Mesendoderm (in vitro differentiated cells): ENCODE measurements around the gene RBFA.

ENCODE experiments used
- DNase-seq: peaks from one replicate; pipeline ENCODE4 v3.0.0; 2013
- H2AK5ac ChIP-seq: 2 replicates; pipeline ENCODE4 v1.6.1; 2013; ENCODE audit warnings: low read length, inconsistent platforms
- H2BK120ac ChIP-seq: 2 replicates; pipeline ENCODE4 v1.6.1; 2013; ENCODE audit warnings: low read depth, mild to moderate bottlenecking, low read length, moderate library complexity, mixed read lengths
- H2BK15ac ChIP-seq: replicated peaks from 2 replicates; pipeline ENCODE4 v1.6.1; 2013; ENCODE audit warnings: low read depth, mild to moderate bottlenecking, moderate library complexity
- H2BK5ac ChIP-seq: 2 replicates; pipeline ENCODE4 v1.6.1; 2013; ENCODE audit warnings: low read length, inconsistent platforms
- H3K18ac ChIP-seq: 2 replicates; pipeline ENCODE4 v1.6.1; 2013; ENCODE audit warnings: mild to moderate bottlenecking, low read length, mixed read lengths
- H3K23ac ChIP-seq: one replicate; pipeline ENCODE4 v1.6.1; 2013; ENCODE audit warnings: low read length
- H3K27ac ChIP-seq: 2 replicates; pipeline ENCODE4 v1.5.1; 2013; ENCODE audit warnings: low read depth, mild to moderate bottlenecking, inconsistent platforms, low read length, moderate library complexity
- H3K27me3 ChIP-seq: 2 replicates; pipeline ENCODE4 v1.6.1; 2013; ENCODE audit warnings: low read length, control low read depth, mild to moderate bottlenecking, inconsistent platforms; ENCODE audit not compliant: insufficient read depth, poor library complexity
- H3K36me3 ChIP-seq: 2 replicates; pipeline ENCODE4 v1.6.1; 2013; ENCODE audit warnings: low read length, inconsistent platforms; ENCODE audit not compliant: control insufficient read depth, insufficient read depth
- H3K4ac ChIP-seq: one replicate; pipeline ENCODE4 v1.6.1; 2013; ENCODE audit warnings: low read depth, mild to moderate bottlenecking, low read length, moderate library complexity
- H3K4me1 ChIP-seq: 2 replicates; pipeline ENCODE4 v1.6.1; 2013; ENCODE audit warnings: low read depth, low read length, inconsistent platforms; ENCODE audit not compliant: control insufficient read depth
- H3K4me2 ChIP-seq: 2 replicates; pipeline ENCODE4 v1.6.1; 2013; ENCODE audit warnings: low read length
- H3K4me3 ChIP-seq: 2 replicates; pipeline ENCODE4 v1.5.1; 2013; ENCODE audit warnings: mild to moderate bottlenecking, low read length
- H3K56ac ChIP-seq: one replicate; pipeline ENCODE4 v1.6.1; 2013; ENCODE audit warnings: low read length
- H3K79me1 ChIP-seq: 2 replicates; pipeline ENCODE4 v1.6.1; 2013; ENCODE audit warnings: low read length, inconsistent platforms
- H3K79me2 ChIP-seq: 2 replicates; pipeline ENCODE4 v1.6.1; 2013; ENCODE audit warnings: mild to moderate bottlenecking, low read length; ENCODE audit not compliant: control insufficient read depth, insufficient read depth
- H3K9ac ChIP-seq: 2 replicates; pipeline ENCODE4 v1.6.1; 2013; ENCODE audit warnings: low read length, inconsistent platforms
- H4K5ac ChIP-seq: one replicate; pipeline ENCODE4 v1.6.1; 2013; ENCODE audit warnings: low read length
- H4K8ac ChIP-seq: one replicate; pipeline ENCODE4 v1.6.1; 2013; ENCODE audit warnings: low read depth, mild to moderate bottlenecking, control low read depth, low read length, moderate library complexity
- WGBS: extraction: QIAGEN DNeasy Blood & Tissue Kit; methylation state at CpG from one replicate; pipeline ENCODE4 v1.1.7; 2013; ENCODE audit warnings: low lambda C conversion rate, missing lambda C conversion rate; ENCODE audit not compliant: insufficient coverage; ENCODE audit errors: extremely low coverage; 5-methylcytosine and 5-hydroxymethylcytosine counted together

RBFA gene

GRCh38 chr18:80046961-80047541 is 12.8 kb downstream of the RBFA start:
- no peak for DNase-seq
- peaks cover 8% of the 10 kb centered on the region for H3K36me3 ChIP-seq
- H3K9ac ChIP-seq, result no peak overlapping the region
- no peak overlapping the region for H3K4me2 ChIP-seq
- no peak overlapping the region for H3K27ac ChIP-seq
- H4K5ac ChIP-seq, result no peak overlapping the region
- H3K4ac ChIP-seq, result no peak overlapping the region
- H4K8ac ChIP-seq, result no peak overlapping the region
- no peak overlapping the region for H2AK5ac ChIP-seq
- H3K4me3 ChIP-seq, result no peak overlapping the region
- no peak overlapping the region for H3K23ac ChIP-seq
- H3K79me2 ChIP-seq, result no peaks in the 10 kb centered on the region
- no CpG with 5 or more reads among the region's 10 CpGs for WGBS
- no peaks in the 10 kb centered on the region for H3K27me3 ChIP-seq
- no peak overlapping the region for H3K56ac ChIP-seq
- H3K18ac ChIP-seq, result no peak overlapping the region
- H2BK15ac ChIP-seq, result no peak overlapping the region
- H2BK120ac ChIP-seq, result no peak overlapping the region
- no peaks in the 10 kb centered on the region for H3K4me1 ChIP-seq
- H2BK5ac ChIP-seq, result no peak overlapping the region
- H3K79me1 ChIP-seq, result no peaks in the 10 kb centered on the region

- no peaks in the 10 kb centered on the region for H3K27me3 ChIP-seq
- no peak overlapping the region for H4K5ac ChIP-seq
- H3K4ac ChIP-seq, result no peak overlapping the region
- no peak for DNase-seq
- H3K27ac ChIP-seq, result no peak overlapping the region
- no peak overlapping the region for H3K4me3 ChIP-seq
- no peaks in the 10 kb centered on the region for H3K79me1 ChIP-seq
- H2BK5ac ChIP-seq, result no peak overlapping the region
- H2AK5ac ChIP-seq, result no peak overlapping the region
- no peak overlapping the region for H3K23ac ChIP-seq
- H3K18ac ChIP-seq, result no peak overlapping the region
- H4K8ac ChIP-seq, result no peak overlapping the region
- no peak overlapping the region for H2BK120ac ChIP-seq
- H3K9ac ChIP-seq, result no peak overlapping the region
- no CpG with 5 or more reads among the region's 6 CpGs for WGBS
- H2BK15ac ChIP-seq, result no peak overlapping the region
- no peak overlapping the region for H3K4me2 ChIP-seq
- no peaks in the 10 kb centered on the region for H3K36me3 ChIP-seq
- H3K79me2 ChIP-seq, result no peaks in the 10 kb centered on the region
- no peak overlapping the region for H3K56ac ChIP-seq
- H3K4me1 ChIP-seq, result no peaks in the 10 kb centered on the region
Observed at GRCh38 chr18:80050797-80051196, 16.6 kb downstream of the RBFA start.

DNA sequence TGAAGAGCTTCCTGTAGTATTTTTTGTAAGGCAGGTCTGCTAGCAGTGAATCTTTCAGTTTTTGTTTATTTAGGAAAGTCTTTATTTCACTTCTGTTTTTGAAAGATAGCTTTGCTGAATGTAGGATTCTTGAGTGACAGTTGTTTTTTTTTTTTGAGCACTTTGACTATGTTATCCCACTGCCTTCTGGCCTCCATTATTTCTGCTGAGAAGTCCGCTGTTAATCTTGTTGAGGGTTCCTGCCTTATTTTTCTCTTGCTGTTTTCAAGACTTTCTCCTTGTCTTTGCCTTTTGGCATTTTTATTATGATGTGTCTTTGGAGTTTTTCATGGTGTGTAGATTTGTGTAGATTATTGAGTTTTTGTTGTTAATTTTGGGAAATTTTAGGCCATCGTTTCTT is 21.9 kb downstream of the RBFA start:
- no CpG with 5 or more reads among the region's 2 CpGs for WGBS
- Histone ChIP-seq H3K23ac (no peak overlapping the region), H2AK5ac (no peak overlapping the region), H3K56ac (no peak overlapping the region), H3K79me1 (no peaks in the 10 kb centered on the region), H3K4ac (no peak overlapping the region), H4K5ac (no peak overlapping the region), H3K18ac (no peak overlapping the region), H3K4me3 (no peak overlapping the region), H4K8ac (no peak overlapping the region), H2BK5ac (no peak overlapping the region), H3K79me2 (no peaks in the 10 kb centered on the region), H3K4me2 (no peak overlapping the region), H3K9ac (no peak overlapping the region), H2BK15ac (no peak overlapping the region), H3K4me1 (no peaks in the 10 kb centered on the region), H3K36me3 (no peaks in the 10 kb centered on the region), H3K27me3 (no peaks in the 10 kb centered on the region), H3K27ac (no peak overlapping the region), H2BK120ac (no peak overlapping the region)
- no peak for DNase-seq

DNA sequence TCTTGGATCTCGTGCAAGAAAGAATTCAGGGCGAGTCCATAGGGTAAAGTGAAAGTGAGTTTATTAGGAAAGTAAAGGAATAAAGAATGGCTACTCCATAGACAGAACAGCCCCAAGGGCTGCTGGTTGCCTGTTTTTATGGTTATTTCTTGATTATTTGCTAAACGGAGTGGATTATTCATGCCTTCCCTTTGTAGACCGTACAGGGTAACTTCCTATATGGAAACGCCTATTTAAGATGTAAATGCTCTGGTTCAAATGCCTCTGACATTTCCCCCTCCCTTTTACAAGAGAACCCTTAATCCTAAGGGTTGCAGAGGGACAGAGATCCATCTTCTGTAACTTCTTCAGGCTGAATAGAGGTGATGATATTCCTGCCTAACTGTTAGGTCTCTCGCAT is 25.7 kb downstream of the RBFA start:
- no peak overlapping the region for H2BK15ac ChIP-seq
- no peaks in the 10 kb centered on the region for H3K4me1 ChIP-seq
- H2BK5ac ChIP-seq, result no peak overlapping the region
- no peak overlapping the region for H3K23ac ChIP-seq
- H3K9ac ChIP-seq, result no peak overlapping the region
- H4K8ac ChIP-seq, result no peak overlapping the region
- no peaks in the 10 kb centered on the region for H3K27me3 ChIP-seq
- H3K36me3 ChIP-seq, result no peaks in the 10 kb centered on the region
- no peak overlapping the region for H2AK5ac ChIP-seq
- no peaks in the 10 kb centered on the region for H3K79me1 ChIP-seq
- no peak for DNase-seq
- WGBS, result no CpG with 5 or more reads among the region's 6 CpGs
- H3K4me3 ChIP-seq, result no peak overlapping the region
- H3K79me2 ChIP-seq, result no peaks in the 10 kb centered on the region
- no peak overlapping the region for H3K27ac ChIP-seq
- H3K56ac ChIP-seq, result no peak overlapping the region
- no peak overlapping the region for H4K5ac ChIP-seq
- H2BK120ac ChIP-seq, result no peak overlapping the region
- no peak overlapping the region for H3K4ac ChIP-seq
- no peak overlapping the region for H3K18ac ChIP-seq
- H3K4me2 ChIP-seq, result no peak overlapping the region

- no peak overlapping the region for H3K18ac ChIP-seq
- no peak overlapping the region for H4K8ac ChIP-seq
- no peak overlapping the region for H3K23ac ChIP-seq
- no peak overlapping the region for H2BK15ac ChIP-seq
- no peak overlapping the region for H3K4me2 ChIP-seq
- H4K5ac ChIP-seq, result no peak overlapping the region
- DNase-seq, result no peak
- WGBS, result no CpG with 5 or more reads among the region's 9 CpGs
- no peaks in the 10 kb centered on the region for H3K79me2 ChIP-seq
- H3K36me3 ChIP-seq, result no peaks in the 10 kb centered on the region
- H3K79me1 ChIP-seq, result no peaks in the 10 kb centered on the region
- H3K56ac ChIP-seq, result no peak overlapping the region
- no peaks in the 10 kb centered on the region for H3K4me1 ChIP-seq
- H3K27me3 ChIP-seq, result no peaks in the 10 kb centered on the region
- H2BK120ac ChIP-seq, result no peak overlapping the region
- no peak overlapping the region for H2BK5ac ChIP-seq
- H3K27ac ChIP-seq, result no peak overlapping the region
- H3K9ac ChIP-seq, result no peak overlapping the region
- no peak overlapping the region for H3K4me3 ChIP-seq
- H2AK5ac ChIP-seq, result no peak overlapping the region
- H3K4ac ChIP-seq, result no peak overlapping the region
Observed at GRCh38 chr18:80065705-80066104, 31.5 kb downstream of the RBFA start.

DNA sequence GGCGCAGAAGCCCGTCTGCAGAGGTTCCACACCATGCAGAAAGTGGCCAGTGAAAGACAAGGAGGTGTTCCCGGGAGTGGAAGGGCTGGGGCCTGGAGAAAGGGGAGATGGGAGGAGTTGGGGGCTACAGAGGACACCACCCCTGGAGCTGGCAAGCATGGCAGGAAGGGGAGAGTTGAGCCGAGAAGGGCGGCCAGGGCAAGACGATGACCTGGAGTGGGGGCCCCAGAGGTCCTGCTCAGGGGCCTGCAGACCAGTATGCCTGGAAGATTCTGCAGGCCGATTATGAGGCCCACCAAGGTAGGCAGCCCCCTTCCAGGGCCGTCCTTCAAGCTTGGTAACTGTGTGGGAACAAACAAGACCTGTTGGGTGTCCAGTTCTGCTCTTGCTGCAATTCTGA is 33.1 kb downstream of the RBFA start:
- no peak overlapping the region for H4K8ac ChIP-seq
- H3K56ac ChIP-seq, result no peak overlapping the region
- no peak overlapping the region for H3K18ac ChIP-seq
- no peaks in the 10 kb centered on the region for H3K79me2 ChIP-seq
- H3K23ac ChIP-seq, result no peak overlapping the region
- H3K4ac ChIP-seq, result no peak overlapping the region
- H3K4me3 ChIP-seq, result no peak overlapping the region
- no peak overlapping the region for H2BK15ac ChIP-seq
- no peak for DNase-seq
- no peak overlapping the region for H3K27ac ChIP-seq
- H3K4me1 ChIP-seq, result no peaks in the 10 kb centered on the region
- WGBS, result no CpG with 5 or more reads among the region's 8 CpGs
- H3K4me2 ChIP-seq, result no peak overlapping the region
- H2AK5ac ChIP-seq, result no peak overlapping the region
- H3K9ac ChIP-seq, result no peak overlapping the region
- H2BK5ac ChIP-seq, result no peak overlapping the region
- H3K36me3 ChIP-seq, result no peaks in the 10 kb centered on the region
- H3K27me3 ChIP-seq, result no peaks in the 10 kb centered on the region
- no peak overlapping the region for H2BK120ac ChIP-seq
- H3K79me1 ChIP-seq, result no peaks in the 10 kb centered on the region
- H4K5ac ChIP-seq, result no peak overlapping the region
